SK-N-SH treated with all-trans-retinoic acid at 6 μM for 48 hours (cell line): ENCODE data around the gene CNTLN.
"Not testable (repeated sequence)": the region's sequence is repeated elsewhere in the genome, so short reads cannot be mapped to it uniquely, and the experiment has no call there.

Source experiments
- ATAC-seq: fragments of 200-7000 bp; cut with Tn5 transposase; 3 replicates; pipeline ENCODE4 v1.9.1; 2020; ENCODE audit warnings: mild to moderate bottlenecking, moderate library complexity
- BACH2 ChIP-seq: fragments of 250-450 bp; sonication (Bioruptor Pico); IDR thresholded peaks from 2 replicates; pipeline ENCODE4 v1.9.0; 2021; ENCODE audit warnings: mild to moderate bottlenecking, borderline replicate concordance
- CSDC2 ChIP-seq: fragments of 250-450 bp; sonication (Bioruptor Pico); IDR thresholded peaks from 2 replicates; pipeline ENCODE4 v1.5.0; 2020; ENCODE audit warnings: mild to moderate bottlenecking, moderate library complexity
- ESRRG ChIP-seq: fragments of 250-450 bp; sonication (Bioruptor Pico); IDR thresholded peaks from 2 replicates; pipeline ENCODE4 v1.6.1; 2021; ENCODE audit warnings: mild to moderate bottlenecking
- GLIS3 ChIP-seq: fragments of 250-450 bp; sonication (Bioruptor Pico); IDR thresholded peaks from 2 replicates; pipeline ENCODE4 v1.5.0; 2020; ENCODE audit warnings: mild to moderate bottlenecking, moderate library complexity
- ISL1 ChIP-seq: fragments of 250-450 bp; sonication (Bioruptor Pico); IDR thresholded peaks from 2 replicates; pipeline ENCODE4 v2.1.2; 2022; ENCODE audit warnings: mild to moderate bottlenecking, moderate library complexity
- PPARA ChIP-seq: fragments of 250-450 bp; sonication (Bioruptor Pico); IDR thresholded peaks from 2 replicates; pipeline ENCODE4 v1.5.0; 2020; ENCODE audit warnings: mild to moderate bottlenecking, borderline replicate concordance
- SNAI2 ChIP-seq: fragments of 250-450 bp; sonication (Bioruptor Pico); IDR thresholded peaks from 2 replicates; pipeline ENCODE4 v1.5.0; 2020; ENCODE audit warnings: mild to moderate bottlenecking, moderate library complexity
- TCF4 ChIP-seq: fragments of 250-450 bp; sonication (Bioruptor Pico); IDR thresholded peaks from 2 replicates; pipeline ENCODE4 v1.8.0; 2021; ENCODE audit warnings: mild to moderate bottlenecking, moderate library complexity, borderline replicate concordance
- ZFP3 ChIP-seq: fragments of 250-450 bp; sonication (Bioruptor Pico); IDR thresholded peaks from 2 replicates; pipeline ENCODE4 v1.5.0; 2020; ENCODE audit warnings: mild to moderate bottlenecking, moderate library complexity
- ZFP30 ChIP-seq: fragments of 450-650 bp; formaldehyde crosslinking; IDR thresholded peaks from 2 replicates; pipeline ENCODE4 v1.5.0; 2022; ENCODE audit warnings: mild to moderate bottlenecking, moderate library complexity
- ZNF565 ChIP-seq: fragments of 450-650 bp; formaldehyde crosslinking; conservative IDR thresholded peaks from 2 replicates; pipeline ENCODE4 v1.5.0; 2020; ENCODE audit warnings: low read depth, mild to moderate bottlenecking, moderate library complexity
- ZNF70 ChIP-seq: fragments of 450-650 bp; formaldehyde crosslinking; IDR thresholded peaks from 2 replicates; pipeline ENCODE4 v1.5.0; 2020; ENCODE audit warnings: mild to moderate bottlenecking, moderate library complexity
- ZNF8 ChIP-seq: fragments of 450-650 bp; formaldehyde crosslinking; IDR thresholded peaks from 2 replicates; pipeline ENCODE4 v1.5.0; 2020; ENCODE audit warnings: mild to moderate bottlenecking, moderate library complexity
- TF ChIP-seq, protein P1 (sequence below): fragments of 250-450 bp; sonication (Bioruptor Pico); IDR thresholded peaks from 2 replicates; pipeline ENCODE4 v1.5.1; 2021; ENCODE audit warnings: mild to moderate bottlenecking, moderate library complexity
- TF ChIP-seq, protein P2 (sequence below): fragments of 250-450 bp; sonication (Bioruptor Pico); IDR thresholded peaks from 2 replicates; pipeline ENCODE4 v1.8.0; 2021; ENCODE audit warnings: low read depth, mild to moderate bottlenecking, moderate library complexity, borderline replicate concordance
- TF ChIP-seq, protein P3 (sequence below): fragments of 250-450 bp; sonication (Bioruptor Pico); IDR thresholded peaks from 2 replicates; pipeline ENCODE4 v1.5.0; 2020; ENCODE audit warnings: mild to moderate bottlenecking, moderate library complexity
- TF ChIP-seq, protein P4 (sequence below): fragments of 250-450 bp; sonication (Bioruptor Pico); IDR thresholded peaks from 2 replicates; pipeline ENCODE4 v1.5.1; 2020; ENCODE audit warnings: low read depth, mild to moderate bottlenecking, moderate library complexity
- TF ChIP-seq, protein P5 (sequence below): fragments of 250-450 bp; sonication (Bioruptor Pico); IDR thresholded peaks from 2 replicates; pipeline ENCODE4 v1.8.0; 2020; ENCODE audit warnings: mild to moderate bottlenecking, moderate library complexity, borderline replicate concordance

Gene CNTLN

DNA sequence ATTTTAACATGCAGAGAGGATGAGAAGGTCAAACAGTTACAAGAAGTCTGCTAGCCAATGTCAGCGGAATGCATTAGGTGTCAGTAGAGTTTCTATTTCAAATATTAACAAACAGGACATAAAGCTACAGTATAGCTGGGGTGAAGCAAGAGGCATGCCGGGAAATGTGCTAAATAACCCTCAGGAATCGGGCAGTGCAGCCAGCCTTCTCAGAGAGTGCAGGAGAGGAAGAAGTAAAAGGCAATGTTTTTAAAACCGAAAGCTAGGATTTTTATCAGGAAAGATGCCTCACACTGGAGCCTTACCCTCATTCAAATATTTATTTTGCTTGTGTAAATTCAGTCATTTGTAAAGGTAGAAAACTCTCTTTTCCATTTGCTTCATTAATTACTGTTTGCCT is 384.9 kb downstream of the CNTLN start:
- TF ChIP-seq, protein P1, sequence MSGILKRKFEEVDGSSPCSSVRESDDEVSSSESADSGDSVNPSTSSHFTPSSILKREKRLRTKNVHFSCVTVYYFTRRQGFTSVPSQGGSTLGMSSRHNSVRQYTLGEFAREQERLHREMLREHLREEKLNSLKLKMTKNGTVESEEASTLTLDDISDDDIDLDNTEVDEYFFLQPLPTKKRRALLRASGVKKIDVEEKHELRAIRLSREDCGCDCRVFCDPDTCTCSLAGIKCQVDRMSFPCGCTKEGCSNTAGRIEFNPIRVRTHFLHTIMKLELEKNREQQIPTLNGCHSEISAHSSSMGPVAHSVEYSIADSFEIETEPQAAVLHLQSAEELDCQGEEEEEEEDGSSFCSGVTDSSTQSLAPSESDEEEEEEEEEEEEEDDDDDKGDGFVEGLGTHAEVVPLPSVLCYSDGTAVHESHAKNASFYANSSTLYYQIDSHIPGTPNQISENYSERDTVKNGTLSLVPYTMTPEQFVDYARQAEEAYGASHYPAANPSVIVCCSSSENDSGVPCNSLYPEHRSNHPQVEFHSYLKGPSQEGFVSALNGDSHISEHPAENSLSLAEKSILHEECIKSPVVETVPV (CRISPR knock-in tag): no peak
- TF ChIP-seq ZFP3: no peak
- no peak for TF ChIP-seq ZFP30
- TF ChIP-seq, protein P2, sequence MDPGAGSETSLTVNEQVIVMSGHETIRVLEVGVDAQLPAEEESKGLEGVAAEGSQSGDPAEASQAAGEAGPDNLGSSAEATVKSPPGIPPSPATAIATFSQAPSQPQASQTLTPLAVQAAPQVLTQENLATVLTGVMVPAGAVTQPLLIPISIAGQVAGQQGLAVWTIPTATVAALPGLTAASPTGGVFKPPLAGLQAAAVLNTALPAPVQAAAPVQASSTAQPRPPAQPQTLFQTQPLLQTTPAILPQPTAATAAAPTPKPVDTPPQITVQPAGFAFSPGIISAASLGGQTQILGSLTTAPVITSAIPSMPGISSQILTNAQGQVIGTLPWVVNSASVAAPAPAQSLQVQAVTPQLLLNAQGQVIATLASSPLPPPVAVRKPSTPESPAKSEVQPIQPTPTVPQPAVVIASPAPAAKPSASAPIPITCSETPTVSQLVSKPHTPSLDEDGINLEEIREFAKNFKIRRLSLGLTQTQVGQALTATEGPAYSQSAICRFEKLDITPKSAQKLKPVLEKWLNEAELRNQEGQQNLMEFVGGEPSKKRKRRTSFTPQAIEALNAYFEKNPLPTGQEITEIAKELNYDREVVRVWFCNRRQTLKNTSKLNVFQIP (CRISPR knock-in tag): no peak
- TF ChIP-seq, protein P3, sequence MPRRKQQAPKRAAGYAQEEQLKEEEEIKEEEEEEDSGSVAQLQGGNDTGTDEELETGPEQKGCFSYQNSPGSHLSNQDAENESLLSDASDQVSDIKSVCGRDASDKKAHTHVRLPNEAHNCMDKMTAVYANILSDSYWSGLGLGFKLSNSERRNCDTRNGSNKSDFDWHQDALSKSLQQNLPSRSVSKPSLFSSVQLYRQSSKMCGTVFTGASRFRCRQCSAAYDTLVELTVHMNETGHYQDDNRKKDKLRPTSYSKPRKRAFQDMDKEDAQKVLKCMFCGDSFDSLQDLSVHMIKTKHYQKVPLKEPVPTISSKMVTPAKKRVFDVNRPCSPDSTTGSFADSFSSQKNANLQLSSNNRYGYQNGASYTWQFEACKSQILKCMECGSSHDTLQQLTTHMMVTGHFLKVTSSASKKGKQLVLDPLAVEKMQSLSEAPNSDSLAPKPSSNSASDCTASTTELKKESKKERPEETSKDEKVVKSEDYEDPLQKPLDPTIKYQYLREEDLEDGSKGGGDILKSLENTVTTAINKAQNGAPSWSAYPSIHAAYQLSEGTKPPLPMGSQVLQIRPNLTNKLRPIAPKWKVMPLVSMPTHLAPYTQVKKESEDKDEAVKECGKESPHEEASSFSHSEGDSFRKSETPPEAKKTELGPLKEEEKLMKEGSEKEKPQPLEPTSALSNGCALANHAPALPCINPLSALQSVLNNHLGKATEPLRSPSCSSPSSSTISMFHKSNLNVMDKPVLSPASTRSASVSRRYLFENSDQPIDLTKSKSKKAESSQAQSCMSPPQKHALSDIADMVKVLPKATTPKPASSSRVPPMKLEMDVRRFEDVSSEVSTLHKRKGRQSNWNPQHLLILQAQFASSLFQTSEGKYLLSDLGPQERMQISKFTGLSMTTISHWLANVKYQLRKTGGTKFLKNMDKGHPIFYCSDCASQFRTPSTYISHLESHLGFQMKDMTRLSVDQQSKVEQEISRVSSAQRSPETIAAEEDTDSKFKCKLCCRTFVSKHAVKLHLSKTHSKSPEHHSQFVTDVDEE (CRISPR knock-in tag): no peak
- TF ChIP-seq ESRRG: no peak
- TF ChIP-seq CSDC2 (CRISPR knock-in tag): no peak
- TF ChIP-seq, protein P4, sequence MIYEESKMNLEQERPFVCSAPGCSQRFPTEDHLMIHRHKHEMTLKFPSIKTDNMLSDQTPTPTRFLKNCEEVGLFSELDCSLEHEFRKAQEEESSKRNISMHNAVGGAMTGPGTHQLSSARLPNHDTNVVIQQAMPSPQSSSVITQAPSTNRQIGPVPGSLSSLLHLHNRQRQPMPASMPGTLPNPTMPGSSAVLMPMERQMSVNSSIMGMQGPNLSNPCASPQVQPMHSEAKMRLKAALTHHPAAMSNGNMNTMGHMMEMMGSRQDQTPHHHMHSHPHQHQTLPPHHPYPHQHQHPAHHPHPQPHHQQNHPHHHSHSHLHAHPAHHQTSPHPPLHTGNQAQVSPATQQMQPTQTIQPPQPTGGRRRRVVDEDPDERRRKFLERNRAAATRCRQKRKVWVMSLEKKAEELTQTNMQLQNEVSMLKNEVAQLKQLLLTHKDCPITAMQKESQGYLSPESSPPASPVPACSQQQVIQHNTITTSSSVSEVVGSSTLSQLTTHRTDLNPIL (CRISPR knock-in tag): no peak
- no peak for TF ChIP-seq ZNF8 (CRISPR knock-in tag)
- no peak for TF ChIP-seq BACH2 (CRISPR knock-in tag)
- no peak for TF ChIP-seq GLIS3
- TF ChIP-seq ZNF565 (CRISPR knock-in tag): no peak
- TF ChIP-seq, protein P5, sequence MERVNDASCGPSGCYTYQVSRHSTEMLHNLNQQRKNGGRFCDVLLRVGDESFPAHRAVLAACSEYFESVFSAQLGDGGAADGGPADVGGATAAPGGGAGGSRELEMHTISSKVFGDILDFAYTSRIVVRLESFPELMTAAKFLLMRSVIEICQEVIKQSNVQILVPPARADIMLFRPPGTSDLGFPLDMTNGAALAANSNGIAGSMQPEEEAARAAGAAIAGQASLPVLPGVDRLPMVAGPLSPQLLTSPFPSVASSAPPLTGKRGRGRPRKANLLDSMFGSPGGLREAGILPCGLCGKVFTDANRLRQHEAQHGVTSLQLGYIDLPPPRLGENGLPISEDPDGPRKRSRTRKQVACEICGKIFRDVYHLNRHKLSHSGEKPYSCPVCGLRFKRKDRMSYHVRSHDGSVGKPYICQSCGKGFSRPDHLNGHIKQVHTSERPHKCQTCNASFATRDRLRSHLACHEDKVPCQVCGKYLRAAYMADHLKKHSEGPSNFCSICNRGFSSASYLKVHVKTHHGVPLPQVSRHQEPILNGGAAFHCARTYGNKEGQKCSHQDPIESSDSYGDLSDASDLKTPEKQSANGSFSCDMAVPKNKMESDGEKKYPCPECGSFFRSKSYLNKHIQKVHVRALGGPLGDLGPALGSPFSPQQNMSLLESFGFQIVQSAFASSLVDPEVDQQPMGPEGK (CRISPR knock-in tag): no peak
- peak; percentile 27; the same call in 2 of the 3 replicates for ATAC-seq

DNA sequence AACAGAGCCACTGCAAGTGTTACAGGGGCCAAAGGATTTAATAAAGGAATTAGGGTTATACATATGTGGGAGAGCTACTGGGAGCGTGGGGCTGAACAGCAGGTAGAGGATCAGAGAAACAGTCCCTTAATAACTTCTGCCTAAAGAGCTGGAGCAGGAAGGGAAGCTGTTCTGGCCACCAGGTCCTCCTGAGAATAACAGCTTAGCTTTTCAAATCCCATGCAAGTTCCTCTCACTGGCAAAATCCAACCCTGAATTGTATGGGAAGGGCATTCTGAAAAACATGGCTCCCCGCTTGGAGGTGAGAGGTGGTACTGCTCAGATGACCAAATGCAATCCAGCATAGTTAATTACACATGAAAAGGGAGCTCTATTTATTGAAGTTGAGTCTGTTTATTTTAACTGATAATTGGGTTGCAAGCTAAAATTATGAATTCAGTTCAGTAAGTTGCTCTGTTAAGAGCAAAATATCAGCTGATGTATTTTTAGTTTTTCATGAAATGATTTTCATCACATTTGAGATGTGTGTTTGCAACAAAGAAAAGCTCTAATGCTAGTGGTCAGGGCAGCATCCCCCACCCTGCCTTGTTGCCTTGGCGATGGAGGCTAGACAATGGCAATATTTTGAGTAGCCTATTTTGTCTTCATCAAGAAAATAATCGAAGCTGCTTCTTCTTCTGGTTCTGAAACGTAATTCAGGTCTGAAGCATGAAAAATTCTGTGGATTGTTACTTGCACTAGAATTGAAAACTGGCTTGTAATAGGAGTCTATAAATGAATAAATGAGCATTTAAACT is 385.6 kb downstream of the CNTLN start:
- ATAC-seq: no peak
- no peak for TF ChIP-seq PPARA (CRISPR knock-in tag)
- TF ChIP-seq, protein P1 (CRISPR knock-in tag): no peak
- no peak for TF ChIP-seq ZFP30
- no peak for TF ChIP-seq GLIS3
- no peak for TF ChIP-seq ZNF70 (CRISPR knock-in tag)
- no peak for TF ChIP-seq ZNF565 (CRISPR knock-in tag)
- TF ChIP-seq, all 23 proteins: peak for 0

DNA sequence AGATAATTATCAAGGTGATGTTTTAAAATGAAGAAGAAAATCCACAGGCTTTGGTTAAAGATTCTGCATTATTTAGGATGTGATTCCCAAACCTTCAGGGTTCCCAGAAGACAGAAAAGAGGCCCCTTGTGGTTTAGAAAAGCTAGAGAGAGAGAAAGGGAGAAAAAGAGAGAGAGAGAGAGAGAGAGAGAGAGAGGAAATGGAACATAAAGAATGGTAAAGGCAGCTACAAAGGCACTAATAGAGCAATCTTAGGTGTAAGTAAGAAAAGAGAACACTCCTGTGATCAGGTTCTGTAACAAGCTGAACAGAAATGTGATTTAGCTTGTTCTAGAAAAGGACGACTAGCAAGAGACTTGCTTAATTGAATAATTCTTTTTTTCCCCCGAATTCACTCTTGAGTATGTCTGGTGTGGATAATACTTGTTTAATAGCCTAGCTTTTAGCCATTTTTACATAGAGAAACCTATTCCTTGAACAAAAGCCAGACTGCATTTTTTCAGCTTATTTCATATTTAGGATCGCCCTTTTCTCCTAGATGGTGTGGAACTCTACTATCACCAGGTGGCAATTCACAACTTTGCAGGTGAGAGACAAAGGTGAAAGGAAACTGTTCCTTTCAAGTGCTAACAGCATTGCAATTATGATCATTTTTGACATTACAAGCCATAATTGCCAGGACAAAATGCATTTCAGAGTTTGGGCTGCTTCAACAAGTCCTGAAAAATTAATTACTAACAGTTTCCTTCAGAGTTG is 386.4 kb downstream of the CNTLN start:
- no peak for ATAC-seq

DNA sequence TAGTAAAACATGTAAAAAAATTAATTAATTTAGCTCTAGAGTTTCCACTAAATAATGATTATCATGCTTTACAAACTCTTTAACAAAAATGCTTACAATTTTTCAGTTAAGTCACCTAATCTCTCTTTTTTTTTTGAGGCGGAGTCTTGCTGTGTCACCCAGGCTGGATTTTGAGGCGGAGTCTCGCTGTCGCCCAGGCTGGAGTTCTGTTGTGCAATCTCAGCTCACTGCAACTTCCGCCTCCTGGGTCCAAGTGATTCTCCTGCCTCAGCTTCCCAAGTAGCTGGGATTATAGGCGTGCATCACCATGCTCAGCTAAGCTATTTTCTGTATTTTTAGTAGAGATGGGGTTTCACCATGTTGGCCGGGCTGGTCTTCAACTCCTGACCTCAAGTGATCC is 391.9 kb downstream of the CNTLN start:
- not testable (repeated sequence) for ATAC-seq

More for the DNA sequence above, 386.4 kb downstream of the CNTLN start:
- TF ChIP-seq TCF4: no peak
- no peak for TF ChIP-seq SNAI2 (CRISPR knock-in tag)
- no peak for TF ChIP-seq ISL1 (CRISPR knock-in tag)
- TF ChIP-seq PPARA (CRISPR knock-in tag): no peak
- no peak for TF ChIP-seq GLIS3
- TF ChIP-seq, protein P5 (CRISPR knock-in tag): no peak
- TF ChIP-seq, all 23 proteins: peak for 0
